ENCODE measurements around the gene ERGIC3. TPM values are rescaled to one million over a fixed set of nuclear protein-coding genes. Genes with fewer than 3 reads are reported as not detected.

Gene ERGIC3
- total and polyA plus RNA-seq, 2 experiments from 2014 or later = 309 to 369 TPM

GRCh38 chr20:35506179-35506578 is 35.7 kb upstream of the ERGIC3 start:
- H3K4me2 ChIP-seq = no peak overlapping the region
- H4K20me1 ChIP-seq (ENCODE audit: insufficient read depth, poor library complexity, severe bottlenecking) = no peaks in the 10 kb centered on the region
- H3K27ac ChIP-seq = no peak overlapping the region
- H3K9me3 ChIP-seq (ENCODE audit: low read depth) = no peaks in the 10 kb centered on the region
- H3K9me2 ChIP-seq (replicated peaks; ENCODE audit: insufficient read depth) = no peaks in the 10 kb centered on the region
- peaks cover 6% of the 10 kb centered on the region for H3K4me1 ChIP-seq (ENCODE audit: insufficient read depth)
- no peaks in the 10 kb centered on the region for H3K27me3 ChIP-seq
- H3K79me2 ChIP-seq = no peaks in the 10 kb centered on the region
- TF ChIP-seq EZH2 (IDR thresholded peaks at IDR 0.05; ENCODE audit: borderline replicate concordance) = no peak
- TF ChIP-seq EZH2phosphoT487 (IDR thresholded peaks at IDR 0.05; ENCODE audit: low read depth, severe bottlenecking, unreplicated experiment) = no peak
- no peak for TF ChIP-seq CTCF (IDR thresholded peaks at IDR 0.05; ENCODE audit: poor library complexity)
- no peak overlapping the region for H3K4me3 ChIP-seq
- H3K36me3 ChIP-seq (replicated peaks; ENCODE audit: insufficient read depth, low read depth) = no peaks in the 10 kb centered on the region
- no peak overlapping the region for H2AFZ ChIP-seq
- 85% methylated on average over 3 of the region's 3 CpGs for WGBS (ENCODE audit: low lambda C conversion rate, missing lambda C conversion rate)
- DNase-seq (ENCODE audit: low spot score) = no peak

GRCh38 chr20:35506872-35507638 is 34.8 kb upstream of the ERGIC3 start:
- no peaks in the 10 kb centered on the region for H4K20me1 ChIP-seq (ENCODE audit: insufficient read depth, poor library complexity, severe bottlenecking)
- H3K4me3 ChIP-seq = no peak overlapping the region
- no peak overlapping the region for H3K4me2 ChIP-seq
- H3K79me2 ChIP-seq = no peaks in the 10 kb centered on the region
- TF ChIP-seq CTCF (IDR thresholded peaks at IDR 0.05; ENCODE audit: poor library complexity) = no peak
- TF ChIP-seq EZH2 (IDR thresholded peaks at IDR 0.05; ENCODE audit: borderline replicate concordance) = no peak
- TF ChIP-seq EZH2phosphoT487 (IDR thresholded peaks at IDR 0.05; ENCODE audit: low read depth, severe bottlenecking, unreplicated experiment) = no peak
- WGBS (ENCODE audit: low lambda C conversion rate, missing lambda C conversion rate) = 91% methylated on average over 6 of the region's 6 CpGs
- no peaks in the 10 kb centered on the region for H3K9me3 ChIP-seq (ENCODE audit: low read depth)
- H3K4me1 ChIP-seq (ENCODE audit: insufficient read depth) = peaks cover 6% of the 10 kb centered on the region
- H3K9me2 ChIP-seq (replicated peaks; ENCODE audit: insufficient read depth) = no peaks in the 10 kb centered on the region
- H2AFZ ChIP-seq = no peak overlapping the region
- H3K27me3 ChIP-seq = no peaks in the 10 kb centered on the region
- peak overlapping the region; percentile 5 for H3K27ac ChIP-seq
- no peaks in the 10 kb centered on the region for H3K36me3 ChIP-seq (replicated peaks; ENCODE audit: insufficient read depth, low read depth)
- no peak for DNase-seq (ENCODE audit: low spot score)

GRCh38 chr20:35508493-35509218 is 33.2 kb upstream of the ERGIC3 start:
- 94% methylated on average over 10 of the region's 10 CpGs for WGBS (ENCODE audit: low lambda C conversion rate, missing lambda C conversion rate)

More at GRCh38 chr20:35508493-35509218, 33.2 kb upstream of the ERGIC3 start:
- no peaks in the 10 kb centered on the region for H3K9me3 ChIP-seq (ENCODE audit: low read depth)
- no peaks in the 10 kb centered on the region for H3K36me3 ChIP-seq (replicated peaks; ENCODE audit: insufficient read depth, low read depth)
- no peaks in the 10 kb centered on the region for H3K79me2 ChIP-seq
- no peak overlapping the region for H3K27ac ChIP-seq
- H3K27me3 ChIP-seq = no peaks in the 10 kb centered on the region
- H4K20me1 ChIP-seq (ENCODE audit: insufficient read depth, poor library complexity, severe bottlenecking) = no peaks in the 10 kb centered on the region
- DNase-seq (ENCODE audit: low spot score) = no peak
- H3K9me2 ChIP-seq (replicated peaks; ENCODE audit: insufficient read depth) = no peaks in the 10 kb centered on the region
- no peak overlapping the region for H3K4me3 ChIP-seq
- peaks cover 6% of the 10 kb centered on the region for H3K4me1 ChIP-seq (ENCODE audit: insufficient read depth)
- no peak overlapping the region for H2AFZ ChIP-seq
- no peak overlapping the region for H3K4me2 ChIP-seq
- TF ChIP-seq CTCF (IDR thresholded peaks at IDR 0.05; ENCODE audit: poor library complexity) (no peak), EZH2phosphoT487 (IDR thresholded peaks at IDR 0.05; ENCODE audit: low read depth, severe bottlenecking, unreplicated experiment) (no peak), EZH2 (IDR thresholded peaks at IDR 0.05; ENCODE audit: borderline replicate concordance) (no peak)

All from hepatocyte (in vitro differentiated cells).